ENCODE results near the gene OLFM4. TPM values are rescaled to one million over a fixed set of nuclear protein-coding genes. Genes with fewer than 3 reads are reported as not detected.

OLFM4 gene
- total RNA-seq: 1 to 10 TPM; 1.1 to 1.2 TPM

- H3K9me3 ChIP-seq: no peaks in the 10 kb centered on the region
- no peak within 1 kb of the TSS for H3K27ac ChIP-seq
- TF ChIP-seq CTCF (IDR thresholded peaks at IDR 0.05): no peak
- no peaks in the 10 kb centered on the region for H3K27me3 ChIP-seq (replicated peaks; ENCODE audit: insufficient read depth)
- H3K36me3 ChIP-seq: no peaks in the 10 kb centered on the region
- no peaks in the 10 kb centered on the region for H3K4me1 ChIP-seq (ENCODE audit: control insufficient read depth in 1 of 2, low read depth in 2 of 2)
- no peak for ATAC-seq (ENCODE audit: insufficient number of reproducible peaks, low FRiP score, low read depth)
- no peak within 1 kb of the TSS for H3K4me3 ChIP-seq
- DNase-seq (ENCODE audit: low spot score): no peak
Measured at GRCh38 chr13:53028637-53029203, at the start of gene OLFM4. TSS of gene OLFM4 (plus strand) at chr13:53028813. CDS start at chr13:53028837, 24 bp downstream.

- H3K36me3 ChIP-seq: no peaks in the 10 kb centered on the region
- ATAC-seq (ENCODE audit: insufficient number of reproducible peaks, low FRiP score, low read depth) (no peak), DNase-seq (ENCODE audit: low spot score) (no peak)
- no peak overlapping the region for H3K4me3 ChIP-seq
- TF ChIP-seq CTCF (IDR thresholded peaks at IDR 0.05): no peak
- H3K27ac ChIP-seq: no peak overlapping the region
- no peaks in the 10 kb centered on the region for H3K9me3 ChIP-seq
- H3K4me1 ChIP-seq (ENCODE audit: control insufficient read depth in 1 of 2, low read depth in 2 of 2): no peaks in the 10 kb centered on the region
- H3K27me3 ChIP-seq (replicated peaks; ENCODE audit: insufficient read depth): no peaks in the 10 kb centered on the region
Measured at GRCh38 chr13:52978989-52979388, 49.6 kb upstream of the OLFM4 start.

GRCh38 chr13:52980695-52981094 is 47.9 kb upstream of the OLFM4 start:
- DNase-seq (ENCODE audit: low spot score): no peak

GRCh38 chr13:52983836-52984235 is 44.8 kb upstream of the OLFM4 start:
- Histone ChIP-seq H3K4me1 (ENCODE audit: control insufficient read depth in 1 of 2, low read depth in 2 of 2) (no peaks in the 10 kb centered on the region), H3K27ac (no peak overlapping the region), H3K27me3 (replicated peaks; ENCODE audit: insufficient read depth) (no peaks in the 10 kb centered on the region), H3K9me3 (no peaks in the 10 kb centered on the region), H3K36me3 (no peaks in the 10 kb centered on the region), H3K4me3 (no peak overlapping the region)
- ATAC-seq (ENCODE audit: insufficient number of reproducible peaks, low FRiP score, low read depth): no peak
- TF ChIP-seq CTCF (IDR thresholded peaks at IDR 0.05): no peak
- no peak for DNase-seq (ENCODE audit: low spot score)

More at GRCh38 chr13:52980695-52981094, 47.9 kb upstream of the OLFM4 start:
- Histone ChIP-seq H3K4me1 (ENCODE audit: control insufficient read depth in 1 of 2, low read depth in 2 of 2) (no peaks in the 10 kb centered on the region), H3K9me3 (no peaks in the 10 kb centered on the region), H3K27me3 (replicated peaks; ENCODE audit: insufficient read depth) (no peaks in the 10 kb centered on the region), H3K36me3 (no peaks in the 10 kb centered on the region), H3K27ac (no peak overlapping the region), H3K4me3 (no peak overlapping the region)
- no peak for TF ChIP-seq CTCF (IDR thresholded peaks at IDR 0.05)
- ATAC-seq (ENCODE audit: insufficient number of reproducible peaks, low FRiP score, low read depth): no peak

- H3K4me3 ChIP-seq: no peak overlapping the region
- no peak overlapping the region for H3K27ac ChIP-seq
- DNase-seq (ENCODE audit: low spot score): no peak
- no peak for TF ChIP-seq CTCF (IDR thresholded peaks at IDR 0.05)
- H3K27me3 ChIP-seq (replicated peaks; ENCODE audit: insufficient read depth): no peaks in the 10 kb centered on the region
- H3K4me1 ChIP-seq (ENCODE audit: control insufficient read depth in 1 of 2, low read depth in 2 of 2): no peaks in the 10 kb centered on the region
- H3K36me3 ChIP-seq: no peaks in the 10 kb centered on the region
- H3K9me3 ChIP-seq: no peaks in the 10 kb centered on the region
- no peak for ATAC-seq (ENCODE audit: insufficient number of reproducible peaks, low FRiP score, low read depth)
Measured at GRCh38 chr13:52984881-52985363, 43.7 kb upstream of the OLFM4 start.

Data from thoracic aorta (tissue), 2 donors.